ENCODE measurements around the gene FKBP1A.

Gene FKBP1A

GRCh38 chr20:1325173-1326030 is 67.5 kb downstream of the FKBP1A start:
- Histone ChIP-seq H3K9me3 (no peaks in the 10 kb centered on the region), H3K36me3 (no peaks in the 10 kb centered on the region), H3K27ac (peak overlapping the region; percentile 95 to 98), H3K27me3 (no peaks in the 10 kb centered on the region), H3K4me1 (peaks cover 0 to 36% (median 22%) of the 10 kb centered on the region in 4 donors), H3K4me3 (peak overlapping the region; percentile 72 to 92)
- peak; percentile 37 to 51 for TF ChIP-seq CTCF (IDR thresholded peaks at IDR 0.05)
- intact Hi-C loops (cut with DNase I; ENCODE audit: low total_unique reads) = no loop called here
- peak; percentile 96 to 98 for DNase-seq

- TF ChIP-seq CTCF (IDR thresholded peaks at IDR 0.05) = no peak
- Histone ChIP-seq H3K4me3 (peak overlapping the region; percentile 72 to 92), H3K4me1 (peaks cover 0 to 33% (median 22%) of the 10 kb centered on the region in 4 donors), H3K27ac (peak overlapping the region; percentile 95 to 98), H3K9me3 (no peaks in the 10 kb centered on the region), H3K27me3 (no peaks in the 10 kb centered on the region), H3K36me3 (no peaks in the 10 kb centered on the region)
- intact Hi-C loops (cut with DNase I; ENCODE audit: low total_unique reads) = loop anchor here (5.0 kb wide), 1 partner anchor 68 kb away; the partner anchor contains the start of gene FKBP1A
- peak in 1 of 2 donors; percentile 62 for DNase-seq
Observed at GRCh38 chr20:1324598-1325172, 68.2 kb downstream of the FKBP1A start.

GRCh38 chr20:1323830-1324597 is 68.8 kb downstream of the FKBP1A start:
- DNase-seq = peak in 1 of 2 donors; percentile 55
- Histone ChIP-seq H3K4me1 (peaks cover 0 to 33% (median 22%) of the 10 kb centered on the region in 4 donors), H3K36me3 (no peaks in the 10 kb centered on the region), H3K4me3 (no peak overlapping the region), H3K27ac (no peak overlapping the region), H3K9me3 (no peaks in the 10 kb centered on the region), H3K27me3 (no peaks in the 10 kb centered on the region)
- intact Hi-C loops (cut with DNase I; ENCODE audit: low total_unique reads) = loop anchor here (5.0 kb wide), 1 partner anchor 68 kb away; the partner anchor contains the start of gene FKBP1A
- TF ChIP-seq CTCF (IDR thresholded peaks at IDR 0.05) = no peak

- H3K27ac ChIP-seq = peak overlapping the region in 1 of 2 donors; percentile 48
- peaks cover 0 to 29% (median 20%) of the 10 kb centered on the region in 4 donors for H3K4me1 ChIP-seq
- no peaks in the 10 kb centered on the region for H3K36me3 ChIP-seq
- H3K9me3 ChIP-seq = no peaks in the 10 kb centered on the region
- H3K4me3 ChIP-seq = no peak overlapping the region
- no peak for TF ChIP-seq CTCF (IDR thresholded peaks at IDR 0.05)
- no peaks in the 10 kb centered on the region for H3K27me3 ChIP-seq
- intact Hi-C loops (cut with DNase I; ENCODE audit: low total_unique reads) = loop anchor here (5.0 kb wide), 1 partner anchor 69 kb away; the partner anchor contains the start of gene FKBP1A
- no peak for DNase-seq
Observed at GRCh38 chr20:1323256-1323655, 69.6 kb downstream of the FKBP1A start.

GRCh38 chr20:1322511-1323245 is 70.2 kb downstream of the FKBP1A start:
- no peak for TF ChIP-seq CTCF (IDR thresholded peaks at IDR 0.05)
- Histone ChIP-seq H3K4me3 (no peak overlapping the region), H3K36me3 (no peaks in the 10 kb centered on the region), H3K9me3 (no peaks in the 10 kb centered on the region), H3K4me1 (peaks cover 0 to 23% (median 17%) of the 10 kb centered on the region in 4 donors), H3K27me3 (no peaks in the 10 kb centered on the region), H3K27ac (peak overlapping the region in 1 of 2 donors; percentile 48)
- peak in 1 of 2 donors; percentile 76 for DNase-seq
- intact Hi-C loops (cut with DNase I; ENCODE audit: low total_unique reads) = loop anchor here (5.0 kb wide), 1 partner anchor 70 kb away; the partner anchor contains the start of gene FKBP1A

Measured in tibial artery (tissue), 4 donors.